Tibial nerve (tissue), 3 donors: Measurements from ENCODE around the gene LIPG.

Experiments used
- CTCF ChIP-seq, 5 experiments: fragments of 200-600 bp in 3 of 5; fragments of 450-650 bp in 2 of 5; sonication (generic) in 3 of 5; IDR thresholded peaks; one replicate each; pipeline ENCODE4 v1.5.1; 2016 to 2019; ENCODE audit warnings: antibody characterized with exemption in 5 of 5, mild to moderate bottlenecking in 3 of 5, moderate library complexity in 2 of 5
- POLR2A ChIP-seq, 2 donors: fragments of 450-650 bp; IDR thresholded peaks; one replicate each; pipeline ENCODE4 v1.6.1; 2017; ENCODE audit warnings: antibody characterized with exemption in 2 of 2, mild to moderate bottlenecking in 2 of 2, moderate library complexity in 2 of 2

- TF ChIP-seq CTCF (IDR thresholded peaks at IDR 0.05) (no peak), POLR2A (IDR thresholded peaks at IDR 0.05) (no peak)
Observed at GRCh38 chr18:49524951-49525350, 36.9 kb upstream of the LIPG start.
